NCI-H526 treated with DMSO at 0.1 percent for 48 hours (cell line): ENCODE results near the gene CCDC88C.

Experiments used
- DNase-seq: peaks from one replicate; lab custom pipeline; 2025; lab: John Stamatoyannopoulos, UW

Gene CCDC88C

GRCh38 chr14:91309756-91310280 is 107.8 kb downstream of the CCDC88C start:
- no peak for DNase-seq

DNA sequence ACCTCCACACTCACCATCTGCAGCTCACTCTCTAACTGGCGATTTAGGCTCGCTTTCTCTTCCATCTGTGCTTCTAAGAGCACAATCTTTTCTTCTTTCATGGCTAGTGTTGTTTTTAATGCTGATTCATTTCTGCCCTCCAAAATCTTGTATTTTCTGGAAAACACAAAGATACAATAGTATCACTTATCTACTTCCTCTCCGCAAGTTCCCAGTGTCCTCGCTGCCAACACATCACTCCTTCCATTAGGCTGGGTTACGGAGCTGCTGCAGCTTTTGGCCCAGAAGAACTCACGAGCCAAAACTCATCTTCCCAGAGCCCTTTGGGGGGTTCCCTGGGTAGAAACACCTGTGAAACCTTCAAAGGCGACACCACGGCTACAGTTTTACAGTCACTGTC is 109.3 kb downstream of the CCDC88C start:
- no peak for DNase-seq

- no peak for DNase-seq
These were observed 110.0 kb downstream of the CCDC88C start for GRCh38 chr14:91307652-91308051.

GRCh38 chr14:91307046-91307445 is 110.6 kb downstream of the CCDC88C start:
- DNase-seq: no peak

- DNase-seq: no peak
These were observed 111.1 kb downstream of the CCDC88C start for GRCh38 chr14:91306547-91306946.

DNA sequence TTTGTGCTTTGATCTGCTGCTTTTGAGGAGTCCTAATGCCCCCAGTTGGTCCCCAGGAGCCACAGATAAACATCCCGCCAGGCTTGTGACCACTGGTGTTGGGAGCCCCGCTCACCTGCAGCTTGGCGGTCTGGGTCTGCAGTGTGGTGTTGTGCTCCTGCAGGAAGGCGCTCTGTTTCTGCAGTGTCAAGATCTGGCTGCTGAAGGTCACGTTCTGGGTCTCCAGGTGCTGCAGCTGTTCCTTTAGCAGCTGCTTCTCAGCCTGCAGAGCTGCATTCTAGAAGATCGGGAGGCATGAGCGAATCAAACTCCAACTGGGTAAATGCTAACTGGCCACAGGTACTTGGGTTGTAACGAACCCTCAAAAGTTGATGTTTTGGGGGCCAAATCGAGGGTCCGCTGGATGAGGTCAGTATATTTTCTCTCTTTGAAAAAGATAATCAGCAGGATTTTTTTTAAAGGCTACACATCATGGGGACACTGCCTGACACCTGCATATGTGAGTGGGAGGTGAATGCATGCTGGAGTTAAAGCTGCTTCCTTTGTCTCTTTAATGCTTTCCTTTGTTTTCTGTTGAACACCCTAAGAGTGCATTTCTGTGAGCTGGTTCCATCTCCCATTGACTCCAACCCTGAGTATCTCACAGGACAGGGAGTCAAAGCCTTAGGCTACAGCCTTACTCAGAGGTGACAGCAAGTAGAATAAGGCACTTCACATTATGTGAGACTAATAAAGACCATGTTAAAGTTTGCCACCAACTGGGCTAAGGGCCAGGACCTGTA is 111.8 kb downstream of the CCDC88C start:
- DNase-seq: no peak

- no peak for DNase-seq
These were observed 113.7 kb downstream of the CCDC88C start for GRCh38 chr14:91303924-91304229.

- no peak for DNase-seq
These were observed 114.3 kb downstream of the CCDC88C start for GRCh38 chr14:91303091-91303923.

- no peak for DNase-seq
These were observed 115.2 kb downstream of the CCDC88C start for GRCh38 chr14:91302391-91302790.

- no peak for DNase-seq
These were observed 116.7 kb downstream of the CCDC88C start for GRCh38 chr14:91300957-91301356.

- no peak for DNase-seq
These were observed 117.2 kb downstream of the CCDC88C start for GRCh38 chr14:91300283-91300895.

DNA sequence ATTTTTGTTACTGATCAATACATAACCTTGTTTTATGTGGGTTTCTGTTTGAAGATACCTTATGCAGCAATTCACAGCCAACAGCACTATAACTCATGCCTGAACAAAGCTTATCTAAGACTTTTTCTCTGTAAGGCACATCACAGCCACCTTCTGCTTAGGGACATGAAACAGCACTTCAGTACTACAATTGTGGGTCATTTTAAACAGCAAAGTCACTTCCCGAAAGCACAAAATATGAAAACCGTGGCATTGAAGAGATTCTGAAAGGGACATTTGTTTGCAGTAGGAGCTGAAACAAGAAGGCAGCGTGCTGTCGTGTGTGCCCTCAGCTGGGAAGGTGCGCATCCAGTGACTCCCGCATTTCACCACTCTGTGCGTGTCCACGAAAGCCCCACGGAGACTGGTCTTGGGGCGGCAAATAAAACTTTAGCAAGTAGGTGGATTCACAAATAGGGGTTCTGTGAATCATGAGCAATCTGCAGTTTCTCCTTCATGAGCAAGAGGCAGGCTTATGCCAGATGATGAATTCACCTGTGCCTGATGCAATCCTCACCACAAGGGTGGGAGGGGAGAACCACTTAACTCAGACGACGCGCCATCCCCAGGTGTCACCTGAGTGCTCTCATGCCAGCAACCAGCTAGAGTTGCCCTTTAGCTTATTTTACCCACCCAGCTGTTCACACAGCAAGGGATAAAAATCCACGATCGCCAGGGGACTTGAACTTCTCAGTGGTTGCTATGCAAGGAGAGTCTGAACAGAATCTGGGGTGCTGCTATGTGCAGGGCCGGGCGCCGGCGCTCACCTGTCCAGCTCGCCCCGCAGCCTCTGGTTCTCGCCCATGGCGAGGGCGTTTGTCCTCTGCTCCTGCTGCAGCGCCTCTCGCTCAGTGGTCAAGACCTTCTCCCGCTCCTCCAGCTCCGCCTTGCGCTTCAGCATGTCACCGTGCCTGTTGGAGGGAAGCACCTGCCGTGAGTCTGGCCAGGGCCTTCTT is 118.2 kb downstream of the CCDC88C start:
- DNase-seq: no peak

DNA sequence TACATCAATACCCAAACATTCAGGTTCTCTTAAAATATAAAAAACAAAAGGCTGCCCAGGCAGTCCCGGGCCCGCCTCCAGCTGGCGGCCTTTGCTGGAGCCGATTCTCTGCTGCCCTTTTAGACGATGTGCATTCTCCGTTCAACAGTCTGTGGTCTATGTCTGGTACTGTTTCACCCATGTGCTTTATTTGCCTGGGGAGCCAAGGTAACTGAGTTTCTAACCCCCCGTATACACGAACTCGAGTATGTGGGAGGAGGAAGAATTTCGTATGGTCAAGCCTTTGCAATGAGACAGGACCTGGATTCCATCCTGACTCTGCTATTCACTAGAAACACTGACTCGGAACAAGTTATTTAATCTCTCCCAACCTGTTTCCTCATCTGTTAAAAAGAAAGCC is 119.0 kb downstream of the CCDC88C start:
- no peak for DNase-seq

DNA sequence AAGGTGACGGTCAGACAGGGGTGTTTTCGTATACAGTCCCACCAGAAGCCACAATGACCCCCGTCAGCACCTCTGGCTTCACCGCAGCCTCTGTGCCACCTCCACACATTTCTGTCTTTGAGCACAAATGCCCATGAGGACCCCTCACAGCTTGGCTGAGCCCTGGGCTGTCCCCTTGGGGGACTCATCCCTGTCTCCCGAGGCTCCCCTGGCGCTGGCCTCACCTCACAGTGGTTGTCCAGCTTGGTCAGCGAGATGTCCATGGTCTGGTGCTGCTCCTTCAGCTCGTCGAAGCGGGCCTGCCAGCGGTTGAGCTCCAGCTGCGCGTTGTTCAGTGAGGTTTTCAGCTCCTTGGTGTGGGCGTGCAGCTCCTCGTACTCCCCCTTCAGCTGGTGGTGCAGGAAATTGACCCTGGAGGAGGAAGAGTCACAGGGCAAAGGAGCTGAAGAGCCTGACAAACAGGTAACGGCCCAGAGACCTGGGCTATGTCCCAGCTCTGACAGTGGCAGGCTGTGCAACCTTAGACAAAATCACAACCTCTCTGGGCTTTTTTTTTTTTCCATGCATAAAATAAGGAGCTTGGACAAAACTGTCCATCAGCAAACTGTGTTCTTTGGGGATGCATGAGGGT is 120.4 kb downstream of the CCDC88C start:
- no peak for DNase-seq

DNA sequence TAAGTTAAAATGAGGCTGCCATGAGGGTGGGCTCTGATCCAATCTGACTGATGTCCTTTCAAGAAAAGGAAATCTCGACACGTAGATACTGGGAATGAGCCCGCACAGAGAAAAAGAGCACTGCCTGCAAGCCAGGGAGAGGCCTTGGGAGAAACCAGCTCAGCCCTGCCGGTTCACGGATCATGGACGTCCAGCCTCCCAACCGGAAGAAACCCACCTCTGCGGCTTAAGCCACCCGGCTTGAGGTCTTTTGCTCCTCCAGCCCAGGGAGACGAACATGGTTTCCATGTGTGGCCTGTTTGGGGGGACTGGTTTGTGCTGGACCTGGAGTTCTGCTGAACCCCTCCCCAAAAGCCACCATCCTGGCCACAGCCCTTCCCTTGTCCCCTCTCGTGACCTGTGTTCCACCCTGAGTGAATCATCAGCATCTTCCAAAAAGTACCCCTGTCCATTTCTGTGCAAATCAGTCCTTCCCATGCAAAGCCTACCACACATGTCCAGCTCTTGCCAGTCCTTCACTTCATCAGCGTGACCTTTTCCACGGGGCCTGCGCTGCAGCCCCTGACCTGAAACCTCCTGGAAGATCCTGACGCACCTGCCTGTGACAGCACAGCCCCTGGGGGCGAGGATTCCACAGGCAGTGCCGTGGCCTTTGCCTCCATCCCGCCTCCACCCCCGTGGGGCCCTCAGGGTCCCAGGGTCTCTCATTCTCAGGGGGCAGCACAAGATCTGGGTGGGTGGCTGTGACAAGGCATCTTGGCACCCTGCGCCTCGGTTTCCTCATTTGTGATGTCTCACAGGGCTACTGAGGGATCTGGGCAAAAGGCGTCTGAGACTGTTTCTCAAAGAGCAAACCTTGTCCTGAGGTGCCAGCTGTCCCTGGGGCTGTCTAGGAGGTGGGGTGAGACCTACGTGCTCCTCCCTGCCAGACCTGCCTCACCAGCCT is 121.5 kb downstream of the CCDC88C start:
- no peak for DNase-seq

GRCh38 chr14:91295276-91295845 is 122.3 kb downstream of the CCDC88C start:
- no peak for DNase-seq

DNA sequence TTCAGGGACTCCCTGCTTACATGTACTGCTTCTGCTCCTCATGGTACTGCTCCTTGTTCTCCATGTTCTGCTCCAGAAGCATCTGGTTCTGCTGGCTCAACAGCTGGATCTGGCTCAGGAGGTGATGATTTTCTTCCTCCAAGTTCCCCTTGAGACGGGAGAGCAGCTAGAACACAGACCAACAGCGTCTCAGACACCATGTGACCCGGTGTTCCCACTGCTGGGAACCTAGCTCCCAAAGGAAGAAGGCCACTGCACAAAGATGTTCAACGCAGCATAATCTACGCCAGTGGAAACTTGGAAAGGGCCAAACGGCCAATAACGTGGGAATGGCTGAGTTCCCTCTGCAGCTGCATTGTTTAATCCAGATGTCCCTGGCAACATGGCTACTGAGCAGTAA is 123.5 kb downstream of the CCDC88C start:
- no peak for DNase-seq

GRCh38 chr14:91293281-91293680 is 124.3 kb downstream of the CCDC88C start:
- no peak for DNase-seq

- no peak for DNase-seq
These were observed 125.1 kb downstream of the CCDC88C start for GRCh38 chr14:91292491-91292890.
